ENCODE data around the gene PPARGC1A. TPM values are rescaled to one million over a fixed set of nuclear protein-coding genes. Genes with fewer than 3 reads are reported as not detected.

The PPARGC1A gene
- total and polyA plus RNA-seq, 9 donors, result 0.38 to 6.3 (median 2.2) TPM

DNA sequence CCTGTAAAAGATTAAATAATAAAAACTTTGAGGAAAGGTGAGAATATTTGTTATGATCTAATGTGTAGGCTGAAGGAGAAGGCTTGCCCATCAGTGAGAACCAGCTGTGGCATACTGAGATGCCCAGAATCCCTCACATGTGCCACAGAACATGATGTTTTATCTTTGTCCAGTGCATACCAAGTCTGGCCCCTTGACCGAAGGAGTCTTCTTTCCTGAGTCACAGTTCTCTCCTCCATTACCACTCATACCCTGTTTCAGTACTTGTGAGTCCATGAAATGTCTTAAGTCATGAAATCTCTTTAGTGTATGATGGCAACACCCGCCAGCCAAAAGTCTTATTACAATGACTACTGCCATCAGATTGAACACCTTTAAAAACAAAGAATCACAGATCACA is 42.7 kb downstream of the PPARGC1A start:
- H3K4me3 ChIP-seq, result no peak overlapping the region
- H3K27ac ChIP-seq, result no peak overlapping the region
- no peaks in the 10 kb centered on the region for H3K4me1 ChIP-seq (ENCODE audit: insufficient read depth)
- TF ChIP-seq POLR2A (IDR thresholded peaks at IDR 0.05) (no peak), EP300 (IDR thresholded peaks at IDR 0.05) (no peak), CTCF (IDR thresholded peaks at IDR 0.05) (no peak)
- no peak for DNase-seq
- no peaks in the 10 kb centered on the region for H3K27me3 ChIP-seq
- 93 to 95% (median 94%) methylated on average over 2 of the region's 2 CpGs for WGBS, 3 donors
- intact Hi-C loops (cut with DNase I), result no loop called here
- H3K36me3 ChIP-seq, result no peaks in the 10 kb centered on the region
- no peaks in the 10 kb centered on the region for H3K9me3 ChIP-seq

- no peak for TF ChIP-seq EP300 (IDR thresholded peaks at IDR 0.05)
- no peak for TF ChIP-seq CTCF (IDR thresholded peaks at IDR 0.05)
- no peak for TF ChIP-seq POLR2A (IDR thresholded peaks at IDR 0.05)
- Histone ChIP-seq H3K9me3 (no peaks in the 10 kb centered on the region), H3K36me3 (no peaks in the 10 kb centered on the region), H3K4me3 (no peak overlapping the region), H3K27me3 (no peaks in the 10 kb centered on the region), H3K27ac (no peak overlapping the region), H3K4me1 (ENCODE audit: insufficient read depth) (no peaks in the 10 kb centered on the region)
- DNase-seq, result no peak
- intact Hi-C loops (cut with DNase I), result no loop called here
- whole genome bisulfite sequencing, 3 donors, result 84 to 91% (median 88%) methylated on average over 4 of the region's 4 CpGs
Observed at GRCh38 chr4:23844961-23845360, 44.9 kb downstream of the PPARGC1A start.

GRCh38 chr4:23839279-23839678 is 50.6 kb downstream of the PPARGC1A start:
- no peak for TF ChIP-seq CTCF (IDR thresholded peaks at IDR 0.05)
- TF ChIP-seq POLR2A (IDR thresholded peaks at IDR 0.05), result no peak
- TF ChIP-seq EP300 (IDR thresholded peaks at IDR 0.05), result no peak
- no peaks in the 10 kb centered on the region for H3K4me1 ChIP-seq (ENCODE audit: insufficient read depth)
- 87 to 89% (median 88%) methylated on average over 4 of the region's 4 CpGs for WGBS, 3 donors
- intact Hi-C loops (cut with DNase I), result no loop called here
- no peak for DNase-seq
- no peaks in the 10 kb centered on the region for H3K36me3 ChIP-seq
- no peak overlapping the region for H3K4me3 ChIP-seq
- no peak overlapping the region for H3K27ac ChIP-seq
- H3K27me3 ChIP-seq, result no peaks in the 10 kb centered on the region
- H3K9me3 ChIP-seq, result no peaks in the 10 kb centered on the region

- Histone ChIP-seq H3K9me3 (no peaks in the 10 kb centered on the region), H3K4me3 (no peak overlapping the region), H3K36me3 (no peaks in the 10 kb centered on the region), H3K27me3 (no peaks in the 10 kb centered on the region), H3K27ac (no peak overlapping the region), H3K4me1 (ENCODE audit: insufficient read depth) (no peaks in the 10 kb centered on the region)
- intact Hi-C loops (cut with DNase I), result no loop called here
- no peak for DNase-seq
- TF ChIP-seq EP300 (IDR thresholded peaks at IDR 0.05), result no peak
- no peak for TF ChIP-seq CTCF (IDR thresholded peaks at IDR 0.05)
- TF ChIP-seq POLR2A (IDR thresholded peaks at IDR 0.05), result no peak
- 53 to 61% (median 59%) methylated on average over 3 of the region's 3 CpGs for WGBS, 3 donors
Observed at GRCh38 chr4:23838607-23839006, 51.2 kb downstream of the PPARGC1A start.

DNA sequence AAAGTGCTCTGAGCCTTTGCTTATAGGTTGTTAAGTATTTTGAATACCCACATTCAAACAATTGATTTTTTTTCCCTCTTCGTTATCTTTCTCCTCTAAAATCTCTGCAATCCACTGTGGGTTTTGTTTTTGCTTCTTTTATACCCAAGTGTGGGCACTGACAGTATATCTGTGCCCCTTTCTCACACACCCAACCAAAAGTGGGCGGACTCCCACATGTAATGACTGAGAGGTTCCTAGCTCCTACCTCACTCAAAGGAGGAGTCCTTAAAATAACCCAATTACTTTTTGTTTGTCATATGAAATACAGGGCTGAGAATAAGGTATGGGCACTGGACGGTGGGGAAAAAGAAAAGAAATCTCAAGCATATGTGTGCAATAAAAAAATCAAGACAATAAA is 51.7 kb downstream of the PPARGC1A start:
- intact Hi-C loops (cut with DNase I), result no loop called here
- no peak for TF ChIP-seq EP300 (IDR thresholded peaks at IDR 0.05)
- no peak for TF ChIP-seq CTCF (IDR thresholded peaks at IDR 0.05)
- TF ChIP-seq POLR2A (IDR thresholded peaks at IDR 0.05), result no peak
- no peaks in the 10 kb centered on the region for H3K9me3 ChIP-seq
- no peak overlapping the region for H3K4me3 ChIP-seq
- H3K36me3 ChIP-seq, result no peaks in the 10 kb centered on the region
- no peaks in the 10 kb centered on the region for H3K4me1 ChIP-seq (ENCODE audit: insufficient read depth)
- no peak overlapping the region for H3K27ac ChIP-seq
- WGBS, 3 donors, result 76 to 95% (median 92%) methylated on average over 3 of the region's 3 CpGs
- DNase-seq, result no peak
- no peaks in the 10 kb centered on the region for H3K27me3 ChIP-seq

Measured in ovary (tissue), 9 donors.